Fibroblast of lung (primary cell): ENCODE measurements around the gene ELK3. TPM values are rescaled to one million over a fixed set of nuclear protein-coding genes. Genes with fewer than 3 reads are reported as not detected.

Experiments used
- DNase-seq, 2 donors: peaks; one replicate each; pipeline versions ENCODE4 v3.0.0 to v3.0.0-alpha.2; 2010; ENCODE audit warnings: low read depth in 2 of 2
- H2AFZ ChIP-seq: 2 replicates; pipeline ENCODE4 v1.5.1; 2012; ENCODE audit warnings: low read length, control low read depth, inconsistent platforms
- H3K27ac ChIP-seq: 2 replicates; pipeline ENCODE4 v1.5.1; 2011; ENCODE audit warnings: low read length, control low read depth; ENCODE audit not compliant: insufficient read depth
- H3K27me3 ChIP-seq: 2 replicates; pipeline ENCODE4 v1.5.1; 2011; ENCODE audit warnings: mild to moderate bottlenecking, low read length; ENCODE audit not compliant: control insufficient read depth, insufficient read depth
- H3K36me3 ChIP-seq: 2 replicates; pipeline ENCODE4 v1.5.1; 2011; ENCODE audit warnings: low read length; ENCODE audit not compliant: control insufficient read depth, insufficient read depth
- H3K4me1 ChIP-seq: 2 replicates; pipeline ENCODE4 v1.5.1; 2011; ENCODE audit warnings: low read length; ENCODE audit not compliant: control insufficient read depth, insufficient read depth; ENCODE audit errors: extremely low read depth
- H3K4me2 ChIP-seq: 2 replicates; pipeline ENCODE4 v1.5.1; 2011; ENCODE audit warnings: low read length, control low read depth; ENCODE audit not compliant: insufficient read depth; ENCODE audit errors: extremely low read depth
- H3K4me3 ChIP-seq, 4 experiments: fragments of 200-600 bp in 1 of 4; sonication (generic) in 1 of 4; replicated peaks in 1 of 4; 2 replicates each; pipeline ENCODE4 v1.5.1; 2011 to 2016; ENCODE audit warnings: low read length in 4 of 4, low read depth in 3 of 4, mild to moderate bottlenecking in 3 of 4, control low read depth in 2 of 4, inconsistent platforms in 1 of 4, mixed read lengths in 1 of 4; ENCODE audit not compliant: insufficient read depth in 1 of 4; ENCODE audit errors: control extremely low read depth in 1 of 4
- H3K79me2 ChIP-seq: 2 replicates; pipeline ENCODE4 v1.5.1; 2012; ENCODE audit warnings: mild to moderate bottlenecking, low read length, inconsistent platforms; ENCODE audit not compliant: control insufficient read depth, insufficient read depth
- H3K9ac ChIP-seq: 2 replicates; pipeline ENCODE4 v1.5.1; 2011; ENCODE audit warnings: mild to moderate bottlenecking, low read length, control low read depth; ENCODE audit not compliant: insufficient read depth
- H3K9me3 ChIP-seq: 2 replicates; pipeline ENCODE4 v1.5.1; 2012; ENCODE audit warnings: low read depth, low read length; ENCODE audit not compliant: control insufficient read depth, insufficient read depth
- H4K20me1 ChIP-seq: 2 replicates; pipeline ENCODE4 v1.5.1; 2011; ENCODE audit warnings: low read length; ENCODE audit not compliant: control insufficient read depth, insufficient read depth; ENCODE audit errors: extremely low read depth
- CTCF ChIP-seq, 2 donors: IDR thresholded peaks in 1 of 2; conservative IDR thresholded peaks in 1 of 2; 1 replicate in 1 of 2; 2 replicates in 1 of 2; pipeline ENCODE4 v1.5.1; 2011 to 2012; ENCODE audit warnings: low read length in 2 of 2, control low read depth in 1 of 2, inconsistent platforms in 1 of 2, low read depth in 1 of 2, mild to moderate bottlenecking in 1 of 2
- EZH2 ChIP-seq: IDR thresholded peaks from 2 replicates; pipeline ENCODE4 v1.5.1; 2012; ENCODE audit warnings: low read length, control low read depth, mild to moderate bottlenecking; ENCODE audit errors: missing control alignments
- polyA plus RNA-seq, 2 donors: library from polyadenylated mRNA; depleted of rRNA in 1 of 2; stranded (reverse) in 1 of 2; unstranded in 1 of 2; fragments of >200 nt; gene quantifications; 2 replicates each; pipeline ENCODE4 v1.2.1, GENCODE V29; 2011 to 2012; ENCODE audit warnings: missing spikeins in 1 of 2
- total RNA-seq: library from RNA; depleted of rRNA; stranded (reverse); fragments of >200 nt; gene quantifications from 2 replicates; pipeline ENCODE4 v1.2.1, GENCODE V29; 2014

ELK3 gene
- total and polyA plus RNA-seq, 2 donors (not counting 1 experiment from before 2014, with no cell fraction given): 14.7 to 27.9 TPM

- Histone ChIP-seq H3K36me3 (no peaks in the 10 kb centered on the region), H3K9ac (no peak overlapping the region), H3K9me3 (no peaks in the 10 kb centered on the region), H3K79me2 (no peaks in the 10 kb centered on the region), H3K4me1 (no peaks in the 10 kb centered on the region), H3K27ac (no peak overlapping the region), H3K4me2 (no peak overlapping the region), H2AFZ (no peak overlapping the region), H4K20me1 (no peaks in the 10 kb centered on the region), H3K27me3 (no peaks in the 10 kb centered on the region), H3K4me3 (no peak overlapping the region)
- no peak for DNase-seq
- TF ChIP-seq CTCF (conservative IDR thresholded peaks at IDR 0.05 in 1 of 2, IDR thresholded peaks at IDR 0.05 in 1 of 2; ENCODE audit: low read depth in 1 of 2, low read length in 2 of 2) (no peak), EZH2 (no peak)
These were observed 29.0 kb upstream of the ELK3 start for GRCh38 chr12:96164951-96165811.

- Histone ChIP-seq H3K36me3 (no peaks in the 10 kb centered on the region), H3K79me2 (no peaks in the 10 kb centered on the region), H3K27ac (no peak overlapping the region), H3K9me3 (no peaks in the 10 kb centered on the region), H3K27me3 (no peaks in the 10 kb centered on the region), H3K4me2 (no peak overlapping the region), H4K20me1 (no peaks in the 10 kb centered on the region), H3K4me3 (no peak overlapping the region), H3K9ac (no peak overlapping the region), H3K4me1 (no peaks in the 10 kb centered on the region), H2AFZ (no peak overlapping the region)
- no peak for TF ChIP-seq CTCF (conservative IDR thresholded peaks at IDR 0.05 in 1 of 2, IDR thresholded peaks at IDR 0.05 in 1 of 2; ENCODE audit: low read depth in 1 of 2, low read length in 2 of 2)
- no peak for TF ChIP-seq EZH2
- DNase-seq: no peak
These were observed 27.4 kb upstream of the ELK3 start for GRCh38 chr12:96166765-96167164.

GRCh38 chr12:96167492-96167891, 26.7 kb upstream of the ELK3 start:
- DNase-seq: no peak
- TF ChIP-seq EZH2: no peak
- no peak for TF ChIP-seq CTCF (conservative IDR thresholded peaks at IDR 0.05 in 1 of 2, IDR thresholded peaks at IDR 0.05 in 1 of 2; ENCODE audit: low read depth in 1 of 2, low read length in 2 of 2)
- no peak overlapping the region for H3K27ac ChIP-seq
- H3K36me3 ChIP-seq: no peaks in the 10 kb centered on the region
- no peak overlapping the region for H3K9ac ChIP-seq
- H2AFZ ChIP-seq: no peak overlapping the region
- H3K4me1 ChIP-seq: no peaks in the 10 kb centered on the region
- H3K27me3 ChIP-seq: no peaks in the 10 kb centered on the region
- H4K20me1 ChIP-seq: no peaks in the 10 kb centered on the region
- H3K4me3 ChIP-seq: no peak overlapping the region
- no peaks in the 10 kb centered on the region for H3K9me3 ChIP-seq
- no peaks in the 10 kb centered on the region for H3K79me2 ChIP-seq
- no peak overlapping the region for H3K4me2 ChIP-seq
